ENCODE data around the gene BCL2.
A peak's percentile ranks its signal among the peaks of the same experiment; 100 is the strongest.

BCL2 gene

DNA sequence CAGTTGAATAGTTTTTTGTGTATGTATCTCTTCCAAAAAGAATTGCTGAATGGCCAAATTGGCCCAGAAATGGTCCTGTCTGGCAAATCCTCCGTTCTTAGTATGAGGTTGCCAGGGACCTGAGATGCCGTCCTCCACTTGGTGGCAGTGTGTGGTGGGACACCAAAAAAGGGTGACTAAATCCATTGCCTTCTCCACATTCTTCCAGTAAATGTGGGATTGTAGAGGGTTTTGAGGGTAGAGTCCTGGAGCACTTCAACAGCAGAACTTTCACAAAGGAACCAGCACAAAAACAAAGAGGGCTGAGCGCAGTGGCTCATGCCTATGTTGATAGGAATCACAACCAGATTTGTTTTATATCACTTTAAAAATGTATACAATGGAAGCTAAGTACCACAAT lies 199.9 kb downstream of the BCL2 start:
- in situ Hi-C loops (cut with MboI; ENCODE audit: low sequenced_read_pairs, unreplicated experiment): no loop called here
- TF ChIP-seq, protein P1, sequence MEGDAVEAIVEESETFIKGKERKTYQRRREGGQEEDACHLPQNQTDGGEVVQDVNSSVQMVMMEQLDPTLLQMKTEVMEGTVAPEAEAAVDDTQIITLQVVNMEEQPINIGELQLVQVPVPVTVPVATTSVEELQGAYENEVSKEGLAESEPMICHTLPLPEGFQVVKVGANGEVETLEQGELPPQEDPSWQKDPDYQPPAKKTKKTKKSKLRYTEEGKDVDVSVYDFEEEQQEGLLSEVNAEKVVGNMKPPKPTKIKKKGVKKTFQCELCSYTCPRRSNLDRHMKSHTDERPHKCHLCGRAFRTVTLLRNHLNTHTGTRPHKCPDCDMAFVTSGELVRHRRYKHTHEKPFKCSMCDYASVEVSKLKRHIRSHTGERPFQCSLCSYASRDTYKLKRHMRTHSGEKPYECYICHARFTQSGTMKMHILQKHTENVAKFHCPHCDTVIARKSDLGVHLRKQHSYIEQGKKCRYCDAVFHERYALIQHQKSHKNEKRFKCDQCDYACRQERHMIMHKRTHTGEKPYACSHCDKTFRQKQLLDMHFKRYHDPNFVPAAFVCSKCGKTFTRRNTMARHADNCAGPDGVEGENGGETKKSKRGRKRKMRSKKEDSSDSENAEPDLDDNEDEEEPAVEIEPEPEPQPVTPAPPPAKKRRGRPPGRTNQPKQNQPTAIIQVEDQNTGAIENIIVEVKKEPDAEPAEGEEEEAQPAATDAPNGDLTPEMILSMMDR (IDR thresholded peaks at IDR 0.05; ENCODE audit: borderline replicate concordance, control extremely low read depth, extremely low read depth, insufficient read depth, missing control alignments): peak; percentile 51
- no peak for DNase-seq (ENCODE audit: low spot score)

DNA sequence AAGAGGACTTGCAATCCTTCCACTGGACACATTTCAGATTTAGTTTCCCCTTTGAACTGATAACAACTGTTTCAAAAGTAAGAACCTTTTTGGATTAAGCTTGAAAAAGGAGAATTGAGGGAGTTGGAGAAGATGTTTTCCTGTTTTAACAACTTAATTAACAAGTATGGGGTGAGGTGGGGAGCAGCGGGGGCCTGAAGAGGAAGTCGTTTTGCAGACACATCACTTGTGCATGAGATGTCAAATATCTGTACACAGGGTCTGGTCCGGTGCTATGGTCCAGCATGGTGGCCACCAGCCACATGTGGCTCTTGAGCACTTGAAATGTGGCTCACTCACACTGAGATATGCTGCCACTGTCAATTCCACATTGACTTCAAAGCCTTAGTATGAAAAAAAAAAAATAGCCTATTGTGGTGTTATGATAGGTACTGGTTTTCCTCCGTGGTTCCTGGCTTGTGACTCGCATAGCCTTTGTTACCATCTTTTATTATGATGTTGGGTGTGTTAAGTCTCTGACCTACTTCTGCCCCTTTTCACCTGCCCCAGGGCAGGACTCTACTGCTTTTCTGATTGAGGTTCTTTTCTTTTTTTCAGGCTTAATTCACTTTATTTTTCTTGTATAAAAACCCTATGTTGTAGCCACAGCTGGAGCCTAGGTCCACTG lies 205.5 kb downstream of the BCL2 start:
- in situ Hi-C loops (cut with MboI; ENCODE audit: low sequenced_read_pairs, unreplicated experiment): no loop called here
- no peak for DNase-seq (ENCODE audit: low spot score)
- TF ChIP-seq, protein P1 (IDR thresholded peaks at IDR 0.05; ENCODE audit: borderline replicate concordance, control extremely low read depth, extremely low read depth, insufficient read depth, missing control alignments): no peak

DNA sequence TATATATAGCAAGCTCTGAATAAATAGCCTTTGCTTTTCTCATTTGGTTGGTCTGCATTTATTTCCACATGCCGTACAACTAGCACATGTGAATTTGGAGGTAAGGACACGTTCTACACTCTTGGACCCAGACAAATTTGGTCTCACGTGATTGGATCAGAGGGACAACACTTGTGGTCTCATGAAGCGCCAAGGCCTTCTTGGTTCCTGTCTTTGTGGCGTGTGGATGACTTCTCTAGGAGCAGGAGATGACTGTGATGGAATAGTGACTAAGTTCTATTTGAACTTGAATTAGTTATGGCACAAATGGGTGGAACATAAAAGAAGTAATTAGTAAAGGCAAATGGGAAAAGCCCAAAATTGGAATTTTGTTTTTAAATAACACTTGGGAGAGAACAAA lies 206.9 kb downstream of the BCL2 start:
- in situ Hi-C loops (cut with MboI; ENCODE audit: low sequenced_read_pairs, unreplicated experiment): no loop called here
- DNase-seq (ENCODE audit: low spot score): no peak
- TF ChIP-seq, protein P1 (IDR thresholded peaks at IDR 0.05; ENCODE audit: borderline replicate concordance, control extremely low read depth, extremely low read depth, insufficient read depth, missing control alignments): no peak

DNA sequence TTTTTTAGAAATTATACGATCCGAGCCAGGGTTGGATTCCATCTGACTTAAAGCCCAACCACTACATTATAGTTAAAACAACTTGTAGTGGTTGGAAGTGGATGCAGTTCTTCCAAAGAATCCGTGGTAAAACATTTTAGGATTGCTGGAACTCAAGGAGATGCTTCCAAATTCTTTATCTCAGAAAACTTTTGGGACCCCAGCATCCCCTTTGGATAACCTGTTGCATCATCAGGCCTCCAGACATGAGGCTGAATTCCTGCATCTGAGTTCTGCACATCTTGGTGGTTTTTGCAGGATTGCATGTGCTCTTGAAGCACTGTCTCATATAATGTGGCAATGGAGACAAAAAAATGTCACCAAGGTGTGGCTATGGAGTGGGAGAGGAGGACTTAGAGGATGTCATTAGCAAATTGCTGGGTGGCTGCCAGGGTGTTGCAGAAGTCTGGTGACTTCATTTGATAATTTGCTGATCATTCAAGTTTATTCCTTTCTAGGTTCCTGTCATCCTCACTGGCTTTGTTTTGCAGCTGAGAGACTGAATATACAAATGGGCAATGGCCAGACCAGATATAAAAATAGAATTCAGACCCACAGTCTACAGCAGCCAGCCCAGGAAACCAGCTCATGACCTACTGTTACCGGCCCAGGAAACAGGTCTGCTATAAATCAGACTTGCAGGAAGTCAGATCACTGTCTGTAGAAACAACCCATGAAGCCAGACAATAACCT lies 207.7 kb downstream of the BCL2 start:
- in situ Hi-C loops (cut with MboI; ENCODE audit: low sequenced_read_pairs, unreplicated experiment): no loop called here
- no peak for DNase-seq (ENCODE audit: low spot score)

DNA sequence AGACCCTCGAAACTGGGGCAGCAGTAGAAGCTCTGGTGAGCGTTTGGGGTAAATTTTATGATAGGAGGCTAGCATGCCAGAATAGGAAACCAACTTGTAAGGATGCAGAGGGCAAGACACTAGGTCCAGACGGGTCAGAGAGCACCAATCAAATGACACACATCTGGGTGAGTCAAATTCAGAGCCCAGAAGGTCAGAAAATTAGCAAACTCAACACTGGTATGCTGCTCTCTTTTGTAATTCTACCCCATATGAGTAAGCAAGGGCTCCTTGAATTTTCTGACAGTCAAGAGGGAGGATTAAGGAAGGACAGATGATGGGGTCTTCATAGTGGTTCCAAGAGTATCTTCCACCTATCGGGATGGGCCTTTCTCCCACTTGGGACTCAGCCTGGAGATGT lies 209.8 kb downstream of the BCL2 start:
- TF ChIP-seq, protein P1 (IDR thresholded peaks at IDR 0.05; ENCODE audit: borderline replicate concordance, control extremely low read depth, extremely low read depth, insufficient read depth, missing control alignments): no peak
- in situ Hi-C loops (cut with MboI; ENCODE audit: low sequenced_read_pairs, unreplicated experiment): no loop called here
- DNase-seq (ENCODE audit: low spot score): no peak

More for the DNA sequence above, 207.7 kb downstream of the BCL2 start:
- TF ChIP-seq, protein P1 (IDR thresholded peaks at IDR 0.05; ENCODE audit: borderline replicate concordance, control extremely low read depth, extremely low read depth, insufficient read depth, missing control alignments): no peak

DNA sequence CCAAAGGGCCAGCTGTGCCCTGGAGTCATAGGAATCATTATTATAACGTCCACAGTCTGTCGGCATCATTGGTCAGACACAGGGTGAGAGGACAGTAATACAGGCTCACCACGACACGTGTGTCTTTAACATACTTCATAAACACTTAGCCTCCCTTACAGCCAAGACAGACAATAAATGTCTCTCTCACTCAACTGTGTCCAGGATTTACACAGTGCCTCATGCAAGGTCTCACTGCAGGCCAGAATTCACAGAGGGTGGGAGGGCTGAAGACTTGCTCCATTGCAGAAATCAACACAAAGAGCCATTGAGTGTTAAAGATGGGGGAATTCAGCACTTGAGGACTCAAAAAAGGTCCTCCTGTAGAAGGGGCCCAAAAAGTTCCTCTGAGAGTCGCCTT lies 210.5 kb downstream of the BCL2 start:
- TF ChIP-seq, protein P1 (IDR thresholded peaks at IDR 0.05; ENCODE audit: borderline replicate concordance, control extremely low read depth, extremely low read depth, insufficient read depth, missing control alignments): no peak
- no peak for DNase-seq (ENCODE audit: low spot score)
- in situ Hi-C loops (cut with MboI; ENCODE audit: low sequenced_read_pairs, unreplicated experiment): no loop called here
